Adrenal gland (tissue), 5 donors: ENCODE data around the gene SLC25A31.

Source experiments
- POLR2A ChIP-seq, 2 donors: fragments of 450-650 bp; IDR thresholded peaks; one replicate each; pipeline ENCODE4 v1.6.1; 2017; ENCODE audit warnings: antibody characterized with exemption in 2 of 2, mild to moderate bottlenecking in 2 of 2, moderate library complexity in 1 of 2
- TF ChIP-seq, protein P1 (sequence below), 6 experiments: fragments of 450-650 bp in 4 of 6; fragments of 200-600 bp in 2 of 6; sonication (generic) in 1 of 6; IDR thresholded peaks; 1 replicate in 5 of 6; 2 replicates in 1 of 6; pipeline versions ENCODE4 v1.5.1 to v1.8.0; 2016 to 2021; ENCODE audit warnings: antibody characterized with exemption in 6 of 6, mild to moderate bottlenecking in 2 of 6, moderate library complexity in 1 of 6
- donor health status: DM: no; HTN: no; CAD: no.

DNA sequence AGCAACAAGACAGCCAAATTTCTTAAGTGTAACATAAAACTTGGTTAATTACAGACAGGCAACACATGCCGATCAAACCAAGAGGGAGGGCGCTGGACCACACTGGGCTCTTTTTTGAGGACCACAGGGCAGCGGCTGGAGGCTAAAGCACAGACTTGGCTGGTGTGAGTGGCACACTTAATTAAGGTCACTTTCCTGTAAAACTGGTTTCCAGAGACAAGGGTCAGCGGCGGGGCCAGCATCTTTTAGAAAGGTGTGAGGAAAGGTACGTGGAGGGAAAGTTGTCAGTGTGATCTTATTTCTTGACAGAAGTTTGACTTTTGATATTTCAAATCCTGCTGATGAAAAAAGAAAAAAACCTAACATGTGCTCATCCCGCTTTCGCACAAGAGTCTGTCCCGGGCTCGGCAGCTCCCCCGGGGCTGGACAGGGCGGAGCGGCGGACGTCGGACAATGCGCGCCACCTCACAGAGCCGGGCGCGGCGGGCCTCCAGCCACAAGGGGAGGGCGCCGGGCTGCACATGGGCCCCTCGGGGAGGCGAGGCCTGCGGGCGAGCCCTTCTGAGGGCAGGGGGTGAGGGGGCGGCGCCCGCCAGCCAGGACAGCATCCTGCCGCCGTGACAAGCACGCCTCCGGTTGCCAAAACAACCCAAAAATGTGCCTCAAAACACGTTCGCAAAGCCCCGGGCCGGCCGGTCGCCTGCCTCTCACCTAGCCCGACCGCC lies 51.3 kb downstream of the SLC25A31 start:
- TF ChIP-seq POLR2A (IDR thresholded peaks at IDR 0.05), result no peak
- TF ChIP-seq, protein P1, sequence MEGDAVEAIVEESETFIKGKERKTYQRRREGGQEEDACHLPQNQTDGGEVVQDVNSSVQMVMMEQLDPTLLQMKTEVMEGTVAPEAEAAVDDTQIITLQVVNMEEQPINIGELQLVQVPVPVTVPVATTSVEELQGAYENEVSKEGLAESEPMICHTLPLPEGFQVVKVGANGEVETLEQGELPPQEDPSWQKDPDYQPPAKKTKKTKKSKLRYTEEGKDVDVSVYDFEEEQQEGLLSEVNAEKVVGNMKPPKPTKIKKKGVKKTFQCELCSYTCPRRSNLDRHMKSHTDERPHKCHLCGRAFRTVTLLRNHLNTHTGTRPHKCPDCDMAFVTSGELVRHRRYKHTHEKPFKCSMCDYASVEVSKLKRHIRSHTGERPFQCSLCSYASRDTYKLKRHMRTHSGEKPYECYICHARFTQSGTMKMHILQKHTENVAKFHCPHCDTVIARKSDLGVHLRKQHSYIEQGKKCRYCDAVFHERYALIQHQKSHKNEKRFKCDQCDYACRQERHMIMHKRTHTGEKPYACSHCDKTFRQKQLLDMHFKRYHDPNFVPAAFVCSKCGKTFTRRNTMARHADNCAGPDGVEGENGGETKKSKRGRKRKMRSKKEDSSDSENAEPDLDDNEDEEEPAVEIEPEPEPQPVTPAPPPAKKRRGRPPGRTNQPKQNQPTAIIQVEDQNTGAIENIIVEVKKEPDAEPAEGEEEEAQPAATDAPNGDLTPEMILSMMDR (IDR thresholded peaks at IDR 0.05), result peak in 1 of 6 experiments; percentile 12
